GM12878 (cell line): ENCODE data around the gene TMEM209.

Experiments
- DPF2 ChIP-seq: fragments of 450-650 bp; IDR thresholded peaks from 2 replicates; pipeline ENCODE4 v1.6.1; 2017; ENCODE audit warnings: mild to moderate bottlenecking
- MLLT1 ChIP-seq: fragments of 450-650 bp; IDR thresholded peaks from 2 replicates; pipeline ENCODE4 v1.6.1; 2016; ENCODE audit warnings: mild to moderate bottlenecking
- TARDBP ChIP-seq: IDR thresholded peaks from 2 replicates; pipeline ENCODE4 v1.6.1; 2016; ENCODE audit warnings: borderline replicate concordance

GRCh38 chr7:130142654-130143333 is 62.4 kb downstream of the TMEM209 start:
- TF ChIP-seq DPF2, result no peak
- TF ChIP-seq TARDBP, result no peak
- TF ChIP-seq MLLT1, result no peak
